Astrocyte (in vitro differentiated cells and primary cell): Measurements from ENCODE around the gene PTMS. TPM values are rescaled to one million over a fixed set of nuclear protein-coding genes. Genes with fewer than 3 reads are reported as not detected.
A peak's percentile ranks its signal among the peaks of the same experiment; 100 is the strongest.

Source experiments
- DNase-seq: peaks from one replicate; pipeline ENCODE4 v3.0.0-alpha.2; 2010; ENCODE audit warnings: low read depth
- FAIRE-seq: peaks from 2 replicates; lab custom pipeline; 2011; peaks lifted over from hg19 to GRCh38; lab: Jason Lieb, UNC
- H2AFZ ChIP-seq: 2 replicates; pipeline ENCODE4 v1.6.0; 2012; ENCODE audit warnings: low read depth, low read length, inconsistent platforms
- H3K27ac ChIP-seq: 2 replicates; pipeline ENCODE4 v1.5.1; 2011; ENCODE audit warnings: low read depth, low read length, inconsistent platforms
- H3K27me3 ChIP-seq: 2 replicates; pipeline ENCODE4 v1.6.0; 2011; ENCODE audit warnings: low read length, inconsistent platforms; ENCODE audit not compliant: insufficient read depth
- H3K36me3 ChIP-seq: 2 replicates; pipeline ENCODE4 v1.5.1; 2011; ENCODE audit warnings: low read length, inconsistent platforms; ENCODE audit not compliant: insufficient read depth
- H3K4me1 ChIP-seq: 2 replicates; pipeline ENCODE4 v1.5.1; 2011; ENCODE audit warnings: low read length, inconsistent platforms; ENCODE audit not compliant: insufficient read depth
- H3K4me2 ChIP-seq: 2 replicates; pipeline ENCODE4 v1.6.0; 2012; ENCODE audit warnings: low read length, inconsistent platforms
- H3K4me3 ChIP-seq: 2 replicates; pipeline ENCODE4 v1.5.1; 2011; ENCODE audit warnings: low read depth, mild to moderate bottlenecking, low read length, inconsistent platforms; ENCODE audit not compliant: insufficient read depth
- H3K79me2 ChIP-seq: 2 replicates; pipeline ENCODE4 v1.6.0; 2012; ENCODE audit warnings: mild to moderate bottlenecking, low read length, inconsistent platforms; ENCODE audit not compliant: insufficient read depth
- H3K9ac ChIP-seq: 2 replicates; pipeline ENCODE4 v1.6.0; 2012; ENCODE audit warnings: mild to moderate bottlenecking, low read length, inconsistent platforms
- H3K9me3 ChIP-seq: 2 replicates; pipeline ENCODE4 v1.5.1; 2012; ENCODE audit warnings: low read depth, mild to moderate bottlenecking, low read length, inconsistent platforms; ENCODE audit not compliant: insufficient read depth
- H4K20me1 ChIP-seq: 2 replicates; pipeline ENCODE4 v1.6.0; 2012; ENCODE audit warnings: low read length, inconsistent platforms; ENCODE audit not compliant: insufficient read depth
- H3K27ac Mint-ChIP-seq: one replicate; pipeline ENCODE4 v1.8.0; 2021; ENCODE audit warnings: mild to moderate bottlenecking, mixed read lengths; ENCODE audit not compliant: unreplicated experiment
- H3K27me3 Mint-ChIP-seq: one replicate; pipeline ENCODE4 v1.8.0; 2021; ENCODE audit warnings: low read depth, mixed read lengths; ENCODE audit not compliant: unreplicated experiment
- H3K36me3 Mint-ChIP-seq: one replicate; pipeline ENCODE4 v1.8.0; 2021; ENCODE audit warnings: low read depth, mixed read lengths; ENCODE audit not compliant: unreplicated experiment
- H3K4me1 Mint-ChIP-seq: one replicate; pipeline ENCODE4 v1.8.0; 2021; ENCODE audit warnings: low read depth, mixed read lengths; ENCODE audit not compliant: unreplicated experiment
- H3K4me3 Mint-ChIP-seq: one replicate; pipeline ENCODE4 v1.8.0; 2021; ENCODE audit warnings: mild to moderate bottlenecking, moderate library complexity, mixed read lengths; ENCODE audit not compliant: unreplicated experiment
- H3K9me3 Mint-ChIP-seq: one replicate; pipeline ENCODE4 v1.8.0; 2021; ENCODE audit warnings: mild to moderate bottlenecking, mixed read lengths; ENCODE audit not compliant: unreplicated experiment
- CTCF ChIP-seq: IDR thresholded peaks from 2 replicates; pipeline ENCODE4 v1.5.1; 2011; ENCODE audit warnings: low read depth, mild to moderate bottlenecking, inconsistent platforms, low read length, moderate library complexity; ENCODE audit not compliant: insufficient read depth
- EZH2 ChIP-seq: IDR thresholded peaks from 2 replicates; pipeline ENCODE4 v1.6.1; 2012; ENCODE audit warnings: mild to moderate bottlenecking, low read length, inconsistent platforms; ENCODE audit not compliant: insufficient read depth
- total RNA-seq: library from RNA; stranded (reverse); gene quantifications from 2 replicates; pipeline ENCODE4 v1.2.1, GENCODE V29; 2021

Gene PTMS
- total RNA-seq, 1 donor from 2014 or later: 510 TPM

- peaks cover 9% of the 10 kb centered on the region for H3K36me3 Mint-ChIP-seq
- peak overlapping the region; percentile 50 for H3K9ac ChIP-seq
- peaks cover 30% of the 10 kb centered on the region for H3K4me1 Mint-ChIP-seq
- H3K27ac ChIP-seq: peak overlapping the region; percentile 72
- H3K4me3 ChIP-seq: peak overlapping the region; percentile 13
- peak overlapping the region; percentile 73 for H3K27ac Mint-ChIP-seq
- TF ChIP-seq EZH2: no peak
- TF ChIP-seq CTCF: no peak
- peaks cover 23% of the 10 kb centered on the region for H4K20me1 ChIP-seq
- H3K9me3 Mint-ChIP-seq: no peaks in the 10 kb centered on the region
- peak overlapping the region; percentile 94 for H3K4me2 ChIP-seq
- H3K36me3 ChIP-seq: no peaks in the 10 kb centered on the region
- H3K9me3 ChIP-seq: no peaks in the 10 kb centered on the region
- peaks cover 2% of the 10 kb centered on the region for H3K27me3 Mint-ChIP-seq
- peak overlapping the region; percentile 76 for H3K4me3 Mint-ChIP-seq
- FAIRE-seq (peak; percentile 13), DNase-seq (peak; percentile 99)
- H3K79me2 ChIP-seq: peaks cover 26% of the 10 kb centered on the region
- no peaks in the 10 kb centered on the region for H3K27me3 ChIP-seq
- peak overlapping the region; percentile 61 for H2AFZ ChIP-seq
- H3K4me1 ChIP-seq: peaks cover 34% of the 10 kb centered on the region
Measured at GRCh38 chr12:6764011-6764828, 1.9 kb upstream of the PTMS start.

- H3K4me3 Mint-ChIP-seq: peak overlapping the region; percentile 80
- H3K27me3 Mint-ChIP-seq: peaks cover 2% of the 10 kb centered on the region
- Histone ChIP-seq H3K9ac (no peak overlapping the region), H3K27me3 (no peaks in the 10 kb centered on the region), H3K4me1 (peaks cover 39% of the 10 kb centered on the region), H2AFZ (no peak overlapping the region), H3K79me2 (peaks cover 33% of the 10 kb centered on the region), H3K9me3 (no peaks in the 10 kb centered on the region), H3K36me3 (peaks cover 4% of the 10 kb centered on the region), H3K4me2 (peak overlapping the region; percentile 94), H4K20me1 (peaks cover 33% of the 10 kb centered on the region), H3K4me3 (no peak overlapping the region), H3K27ac (peak overlapping the region; percentile 72)
- H3K9me3 Mint-ChIP-seq: no peaks in the 10 kb centered on the region
- no peak for TF ChIP-seq EZH2
- no peak for TF ChIP-seq CTCF
- no peak for FAIRE-seq
- peaks cover 31% of the 10 kb centered on the region for H3K4me1 Mint-ChIP-seq
- no peak for DNase-seq
- H3K27ac Mint-ChIP-seq: peak overlapping the region; percentile 70
- peaks cover 12% of the 10 kb centered on the region for H3K36me3 Mint-ChIP-seq
Measured at GRCh38 chr12:6765048-6765633, 1.0 kb upstream of the PTMS start.
